ENCODE data around the gene NKD1.

NKD1 gene

GRCh38 chr16:50678531-50678930, 130.3 kb downstream of the NKD1 start:
- peak; percentile 69 for DNase-seq

GRCh38 chr16:50679266-50679665, 131.1 kb downstream of the NKD1 start:
- no peak for DNase-seq

- no peak for DNase-seq
These were observed 131.7 kb downstream of the NKD1 start for GRCh38 chr16:50679676-50680555.

GRCh38 chr16:50680556-50680893, 132.3 kb downstream of the NKD1 start:
- DNase-seq: no peak

GRCh38 chr16:50681021-50681885, 133.1 kb downstream of the NKD1 start, which contains the start of gene SNX20:
Gene SNX20, minus strand, starts transcription at chr16:50681312. Its CDS starts 3,786 bp downstream, at chr16:50677526.
- peak; percentile 88 for DNase-seq

GRCh38 chr16:50683689-50684374, 135.6 kb downstream of the NKD1 start:
- DNase-seq: peak; percentile 95

GRCh38 chr16:50684823-50685461, 136.7 kb downstream of the NKD1 start:
- DNase-seq: peak; percentile 91

- DNase-seq: peak; percentile 93
These were observed 137.4 kb downstream of the NKD1 start for GRCh38 chr16:50685462-50686063.

GRCh38 chr16:50688083-50688482, 139.9 kb downstream of the NKD1 start:
- DNase-seq: no peak

- peak; percentile 98 for DNase-seq
These were observed 140.7 kb downstream of the NKD1 start for GRCh38 chr16:50688867-50689266.

GRCh38 chr16:50690177-50690576, 142.0 kb downstream of the NKD1 start:
- no peak for DNase-seq

GRCh38 chr16:50692644-50692998, 144.4 kb downstream of the NKD1 start:
- no peak for DNase-seq

GRCh38 chr16:50692999-50693781, 145.0 kb downstream of the NKD1 start, which contains the start of gene NOD2:
Gene NOD2, plus strand, starts transcription at chr16:50693606. Its CDS starts 5,890 bp downstream, at chr16:50699496.
- peak; percentile 47 for DNase-seq

- no peak for DNase-seq
These were observed 146.0 kb downstream of the NKD1 start for GRCh38 chr16:50694206-50694605.

GRCh38 chr16:50695017-50696000, 147.1 kb downstream of the NKD1 start:
- peak; percentile 97 for DNase-seq

- peak; percentile 27 for DNase-seq
These were observed 147.9 kb downstream of the NKD1 start for GRCh38 chr16:50696126-50696525.

GRCh38 chr16:50696575-50697420, 148.6 kb downstream of the NKD1 start:
- peak; percentile 99 for DNase-seq

GRCh38 chr16:50697421-50697715, 149.2 kb downstream of the NKD1 start:
- no peak for DNase-seq
